ENCODE measurements around the gene SLC9A5. TPM values are rescaled to one million over a fixed set of nuclear protein-coding genes. Genes with fewer than 3 reads are reported as not detected.

The SLC9A5 gene
- total RNA-seq, 1 experiment from 2014 or later = 2.4 TPM

DNA sequence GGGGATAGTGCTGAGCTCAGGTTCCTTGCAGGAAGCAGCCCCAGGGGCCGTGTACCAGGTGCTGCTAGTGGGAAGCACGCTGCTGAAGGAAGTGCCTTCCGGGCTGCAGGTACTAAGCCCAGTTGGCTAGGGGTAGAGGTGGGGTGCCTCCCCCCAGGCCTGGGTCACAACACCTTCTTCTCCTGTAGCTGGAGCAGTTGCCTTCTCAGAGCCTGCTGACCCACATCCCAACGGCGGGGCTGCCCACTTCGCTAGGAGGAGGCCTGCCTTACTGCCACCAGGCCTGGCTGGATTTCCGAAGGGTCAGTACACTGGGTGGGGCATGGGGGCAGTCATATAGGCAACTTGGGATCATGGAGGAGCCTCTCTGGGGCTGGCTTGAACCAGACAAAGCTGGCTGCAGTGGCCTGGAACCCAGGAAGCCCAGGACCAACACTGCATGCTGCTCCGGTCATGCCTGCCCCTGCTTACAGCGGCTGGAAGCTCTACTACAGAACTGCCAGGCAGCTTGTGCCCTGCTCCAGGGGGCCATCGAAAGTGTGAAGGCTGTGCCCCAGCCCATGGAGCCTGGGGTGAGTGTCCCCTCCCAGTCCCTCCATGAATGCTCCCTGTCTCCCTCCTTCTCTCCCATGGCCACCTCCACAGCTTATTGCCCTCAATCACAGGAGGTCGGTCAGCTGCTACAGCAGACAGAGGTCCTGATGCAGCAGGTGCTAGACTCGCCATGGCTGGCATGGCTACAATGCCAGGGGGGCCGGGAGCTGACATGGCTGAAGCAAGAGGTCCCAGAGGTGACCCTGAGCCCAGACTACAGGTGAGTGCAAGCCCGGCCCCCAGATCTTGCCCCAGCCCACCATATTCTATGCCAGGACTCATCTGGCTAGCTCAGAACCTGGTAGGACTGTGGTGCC lies 33.0 kb downstream of the SLC9A5 start:
- no peak for DNase-seq
- ChIA-PET POLR2A (no interaction called here), CTCF (interaction anchor here (0.6 kb wide), 1 partner anchor 145 kb away, joined by 3 read pairs; no protein-coding TSS in a partner anchor)
- Mint-ChIP-seq H3K4me1 (ENCODE audit: low read depth, unreplicated experiment) (peaks cover 7% of the 10 kb centered on the region), H3K9me3 (ENCODE audit: unreplicated experiment) (no peaks in the 10 kb centered on the region), H3K36me3 (ENCODE audit: insufficient read depth, unreplicated experiment) (peaks cover 19% of the 10 kb centered on the region), H3K27ac (ENCODE audit: unreplicated experiment) (no peak overlapping the region), H3K4me3 (ENCODE audit: unreplicated experiment) (peak overlapping the region; percentile 84), H3K27me3 (ENCODE audit: insufficient read depth, unreplicated experiment) (no peaks in the 10 kb centered on the region)
- H3K4me1 ChIP-seq = peaks cover 20% of the 10 kb centered on the region
- BruUV-seq (replicated peaks) = no TSS peak
- peaks cover 3% of the 10 kb centered on the region for H3K36me3 ChIP-seq (ENCODE audit: control insufficient read depth, insufficient read depth, low read length)
- intact Hi-C loops (cut with micrococcal nuclease; ENCODE audit: unreplicated experiment) = no loop called here
- TF ChIP-seq CTCF (IDR thresholded peaks at IDR 0.05; ENCODE audit: insufficient read depth in 1 of 2, low read depth in 1 of 2, low read length in 1 of 2, severe bottlenecking in 1 of 2, unreplicated experiment in 1 of 2) = no peak
- H3K27me3 ChIP-seq (replicated peaks; ENCODE audit: control insufficient read depth, insufficient read depth, low read length) = no peaks in the 10 kb centered on the region
- no peak overlapping the region for H3K4me3 ChIP-seq (ENCODE audit: low read depth, low read length)
- H3K9me3 ChIP-seq = no peaks in the 10 kb centered on the region

DNA sequence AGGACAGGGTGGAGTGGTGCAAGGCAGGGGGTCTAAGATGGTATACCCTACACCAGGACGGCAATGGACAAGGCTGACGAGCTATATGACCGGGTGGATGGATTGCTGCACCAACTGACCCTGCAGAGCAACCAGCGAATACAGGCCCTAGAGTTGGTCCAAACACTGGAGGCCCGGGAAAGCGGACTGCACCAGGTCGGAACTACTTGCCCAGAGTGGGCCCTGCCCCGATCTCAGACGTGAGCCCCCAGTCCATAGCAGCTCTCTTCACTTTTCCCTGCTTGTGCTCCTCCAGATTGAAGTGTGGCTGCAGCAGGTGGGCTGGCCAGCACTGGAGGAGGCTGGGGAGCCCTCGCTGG lies 33.6 kb downstream of the SLC9A5 start:
- Histone ChIP-seq H3K27me3 (replicated peaks; ENCODE audit: control insufficient read depth, insufficient read depth, low read length) (no peaks in the 10 kb centered on the region), H3K4me1 (peaks cover 20% of the 10 kb centered on the region), H3K9me3 (no peaks in the 10 kb centered on the region), H3K4me3 (ENCODE audit: low read depth, low read length) (no peak overlapping the region), H3K36me3 (ENCODE audit: control insufficient read depth, insufficient read depth, low read length) (peaks cover 3% of the 10 kb centered on the region; the same call in 1 of the 2 replicates)
- Mint-ChIP-seq H3K27ac (ENCODE audit: unreplicated experiment) (no peak overlapping the region), H3K4me1 (ENCODE audit: low read depth, unreplicated experiment) (peaks cover 7% of the 10 kb centered on the region), H3K9me3 (ENCODE audit: unreplicated experiment) (no peaks in the 10 kb centered on the region), H3K36me3 (ENCODE audit: insufficient read depth, unreplicated experiment) (peaks cover 26% of the 10 kb centered on the region), H3K27me3 (ENCODE audit: insufficient read depth, unreplicated experiment) (no peaks in the 10 kb centered on the region), H3K4me3 (ENCODE audit: unreplicated experiment) (no peak overlapping the region)
- TF ChIP-seq CTCF (IDR thresholded peaks at IDR 0.05; ENCODE audit: insufficient read depth in 1 of 2, low read depth in 1 of 2, low read length in 1 of 2, severe bottlenecking in 1 of 2, unreplicated experiment in 1 of 2) = no peak
- ChIA-PET POLR2A (no interaction called here), CTCF (no interaction called here)
- no peak for DNase-seq
- BruUV-seq (replicated peaks) = no TSS peak
- intact Hi-C loops (cut with micrococcal nuclease; ENCODE audit: unreplicated experiment) = no loop called here

- H3K4me3 ChIP-seq (ENCODE audit: low read depth, low read length) = no peak overlapping the region
- POLR2A ChIA-PET = no interaction called here
- Mint-ChIP-seq H3K27ac (ENCODE audit: unreplicated experiment) (no peak overlapping the region), H3K4me3 (ENCODE audit: unreplicated experiment) (no peak overlapping the region), H3K27me3 (ENCODE audit: insufficient read depth, unreplicated experiment) (no peaks in the 10 kb centered on the region), H3K36me3 (ENCODE audit: insufficient read depth, unreplicated experiment) (peaks cover 27% of the 10 kb centered on the region), H3K9me3 (ENCODE audit: unreplicated experiment) (no peaks in the 10 kb centered on the region), H3K4me1 (ENCODE audit: low read depth, unreplicated experiment) (peaks cover 7% of the 10 kb centered on the region)
- no peak for TF ChIP-seq CTCF (IDR thresholded peaks at IDR 0.05; ENCODE audit: insufficient read depth in 1 of 2, low read depth in 1 of 2, low read length in 1 of 2, severe bottlenecking in 1 of 2, unreplicated experiment in 1 of 2)
- H3K4me1 ChIP-seq = peaks cover 14% of the 10 kb centered on the region
- CTCF ChIA-PET = interaction anchor here (0.8 to 2.7 kb wide), 2 partner anchors 15 to 23 kb away, joined by 3 to 9 read pairs; no protein-coding TSS in a partner anchor
- H3K36me3 ChIP-seq (ENCODE audit: control insufficient read depth, insufficient read depth, low read length) = peaks cover 3% of the 10 kb centered on the region; the same call in 1 of the 2 replicates
- DNase-seq = no peak
- H3K9me3 ChIP-seq = no peaks in the 10 kb centered on the region
- BruUV-seq (replicated peaks) = no TSS peak
- intact Hi-C loops (cut with micrococcal nuclease; ENCODE audit: unreplicated experiment) = no loop called here
- no peaks in the 10 kb centered on the region for H3K27me3 ChIP-seq (replicated peaks; ENCODE audit: control insufficient read depth, insufficient read depth, low read length)
These were observed 34.5 kb downstream of the SLC9A5 start for GRCh38 chr16:67283039-67283825.
